GM10847 (cell line): ENCODE measurements around the gene CKS1B.
A peak's percentile ranks its signal among the peaks of the same experiment; 100 is the strongest.

Experiments
- POLR2A ChIP-seq: IDR thresholded peaks from 2 replicates; pipeline ENCODE4 v1.6.1; 2011; ENCODE audit not compliant: insufficient read length; ENCODE audit errors: extremely low read depth

CKS1B gene

DNA sequence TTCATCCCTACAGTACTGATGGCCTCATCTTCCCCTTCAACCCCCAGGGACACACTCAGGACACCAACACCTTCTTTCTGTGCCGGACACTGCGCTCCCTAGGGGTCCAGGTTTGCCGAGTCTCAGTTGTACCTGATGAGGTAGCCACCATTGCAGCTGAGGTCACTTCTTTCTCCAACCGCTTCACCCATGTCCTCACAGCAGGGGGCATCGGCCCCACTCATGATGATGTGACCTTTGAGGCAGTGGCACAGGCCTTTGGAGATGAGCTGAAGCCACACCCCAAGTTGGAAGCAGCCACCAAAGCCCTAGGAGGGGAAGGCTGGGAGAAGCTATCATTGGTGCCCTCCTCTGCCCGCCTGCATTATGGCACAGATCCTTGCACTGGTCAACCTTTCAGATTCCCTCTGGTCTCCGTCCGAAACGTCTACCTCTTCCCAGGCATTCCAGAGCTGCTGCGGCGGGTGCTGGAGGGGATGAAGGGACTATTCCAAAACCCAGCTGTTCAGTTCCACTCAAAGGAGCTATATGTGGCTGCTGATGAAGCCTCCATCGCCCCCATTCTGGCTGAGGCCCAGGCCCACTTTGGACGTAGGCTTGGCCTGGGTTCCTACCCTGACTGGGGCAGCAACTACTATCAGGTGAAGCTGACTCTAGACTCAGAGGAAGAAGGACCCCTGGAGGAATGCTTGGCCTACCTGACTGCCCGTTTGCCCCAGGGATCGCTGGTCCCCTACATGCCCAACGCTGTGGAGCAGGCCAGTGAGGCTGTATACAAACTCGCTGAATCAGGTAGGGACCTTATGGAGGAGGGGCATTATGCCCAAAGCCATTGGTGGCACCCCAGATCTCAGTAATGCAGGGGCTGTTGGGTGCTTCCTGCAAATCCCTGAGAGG is 13.8 kb downstream of the CKS1B start:
- no peak for TF ChIP-seq POLR2A

DNA sequence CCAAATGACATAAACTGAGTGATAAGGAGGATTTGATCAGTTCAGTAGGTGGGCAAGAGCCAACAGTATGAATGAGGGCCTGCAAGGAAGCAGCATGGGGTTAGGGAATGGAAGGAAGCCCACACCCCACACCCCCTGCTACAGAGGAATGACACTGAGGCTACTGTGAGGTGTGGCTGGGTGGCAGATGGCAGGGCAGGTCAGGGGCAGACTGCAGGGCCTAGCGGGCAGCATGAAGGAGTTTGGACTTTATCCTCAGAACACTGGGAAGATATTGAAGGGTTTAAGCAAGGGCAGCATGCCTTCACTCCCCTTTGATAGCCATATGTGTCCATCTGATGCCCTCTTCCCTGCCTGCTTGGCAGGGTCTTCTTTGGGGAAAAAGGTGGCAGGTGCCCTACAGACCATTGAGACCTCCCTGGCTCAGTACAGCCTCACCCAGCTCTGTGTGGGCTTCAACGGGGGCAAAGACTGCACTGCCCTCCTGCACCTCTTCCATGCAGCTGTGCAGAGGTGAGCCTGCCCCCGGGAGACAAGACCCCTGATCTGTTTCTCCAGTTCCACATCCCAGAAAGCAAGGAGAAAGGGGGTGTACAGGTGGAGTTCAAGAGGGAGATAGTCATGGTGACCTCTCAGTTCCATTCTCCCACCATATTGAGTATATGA is 14.8 kb downstream of the CKS1B start:
- TF ChIP-seq POLR2A: no peak

DNA sequence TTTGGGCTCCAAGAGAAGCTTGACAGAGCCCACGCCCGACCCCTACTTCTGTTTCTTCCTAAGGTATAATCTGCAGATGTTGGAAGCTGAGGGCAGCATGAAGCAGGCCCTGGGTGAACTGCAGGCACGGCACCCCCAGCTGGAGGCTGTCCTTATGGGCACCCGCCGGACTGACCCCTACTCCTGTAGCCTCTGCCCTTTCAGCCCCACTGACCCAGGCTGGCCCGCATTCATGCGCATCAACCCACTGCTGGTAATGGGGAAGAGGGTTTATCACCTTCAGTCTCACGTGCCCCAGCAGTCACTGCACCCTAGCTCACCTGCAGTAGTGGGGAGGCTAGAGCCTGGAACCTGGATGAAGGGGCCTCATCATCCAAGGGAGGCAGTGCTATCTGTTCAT is 15.8 kb downstream of the CKS1B start:
- TF ChIP-seq POLR2A: no peak

DNA sequence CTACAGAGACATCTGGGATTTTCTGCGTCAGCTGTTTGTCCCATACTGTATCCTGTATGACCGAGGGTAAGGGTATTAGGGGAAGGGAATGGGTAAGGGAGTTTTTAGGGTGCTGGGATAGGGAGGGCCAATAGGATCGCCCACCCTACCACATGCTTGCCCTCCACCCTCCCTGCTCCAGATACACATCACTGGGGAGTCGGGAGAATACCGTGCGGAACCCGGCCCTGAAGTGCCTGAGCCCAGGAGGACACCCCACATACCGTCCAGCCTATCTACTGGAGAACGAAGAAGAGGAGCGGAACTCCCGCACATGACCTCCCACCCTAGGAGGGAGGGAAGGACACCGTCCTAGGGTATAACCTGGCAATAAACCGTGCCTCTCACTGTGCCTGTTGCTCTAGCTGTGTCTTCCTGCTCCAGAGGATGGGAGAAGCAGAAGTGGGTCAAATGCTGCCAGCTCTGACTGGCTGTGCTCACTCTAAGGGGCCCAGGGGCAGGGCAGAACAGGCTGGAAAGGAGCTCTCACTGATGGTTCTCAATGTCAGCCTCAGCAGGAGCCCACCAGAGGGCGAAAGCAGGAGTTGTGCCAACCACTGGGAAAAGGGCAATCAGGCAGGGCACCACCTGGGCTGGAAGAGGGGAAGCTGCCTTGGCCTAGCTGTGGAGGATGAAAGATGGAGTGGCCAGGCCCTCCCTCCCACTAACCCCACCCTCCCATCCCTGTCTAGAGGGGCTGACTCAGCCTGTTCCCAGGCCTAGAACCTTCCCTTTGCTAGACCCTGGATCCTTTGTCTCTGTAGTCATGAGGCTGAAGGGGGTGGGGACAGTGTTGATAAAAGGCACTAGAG is 18.5 kb downstream of the CKS1B start:
- no peak for TF ChIP-seq POLR2A

DNA sequence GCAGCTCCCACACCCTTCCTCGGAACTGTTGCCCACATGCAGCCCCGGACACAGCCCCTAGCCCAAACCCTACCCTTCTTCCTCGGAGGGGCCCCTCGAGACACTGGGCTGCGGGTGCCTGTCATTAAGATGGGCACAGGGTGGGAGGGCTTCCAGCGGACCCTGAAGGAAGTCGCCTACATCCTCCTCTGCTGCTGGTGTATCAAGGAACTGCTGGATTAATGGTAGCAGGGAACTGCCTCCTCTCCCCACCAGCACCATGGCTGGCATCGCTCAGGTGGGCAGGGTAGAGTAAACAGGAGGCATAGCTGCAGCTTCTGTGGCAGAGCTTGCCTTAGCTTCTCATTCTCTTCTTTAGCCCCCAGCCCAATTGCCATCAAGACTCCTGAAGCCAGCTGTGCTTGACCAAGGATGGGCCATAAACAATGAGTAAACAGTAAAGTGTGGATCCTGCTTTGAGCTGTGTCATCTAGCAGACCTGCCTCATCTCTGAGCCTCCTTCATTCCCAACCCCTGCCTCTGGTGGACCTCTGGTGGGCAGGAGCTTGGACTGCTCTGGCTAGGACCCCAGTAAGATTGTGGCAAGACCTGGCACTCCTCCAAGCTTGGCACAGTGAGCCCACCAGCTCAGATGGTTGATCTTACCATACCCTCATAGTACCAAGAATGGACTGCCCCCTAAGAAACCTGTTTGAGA is 19.2 kb downstream of the CKS1B start, which contains the start of gene LENEP:
TSS of gene LENEP (plus strand) at position 15 of the 697 bp plus-strand sequence. CDS start at position 37, 22 bp downstream.
- TF ChIP-seq POLR2A: no peak

DNA sequence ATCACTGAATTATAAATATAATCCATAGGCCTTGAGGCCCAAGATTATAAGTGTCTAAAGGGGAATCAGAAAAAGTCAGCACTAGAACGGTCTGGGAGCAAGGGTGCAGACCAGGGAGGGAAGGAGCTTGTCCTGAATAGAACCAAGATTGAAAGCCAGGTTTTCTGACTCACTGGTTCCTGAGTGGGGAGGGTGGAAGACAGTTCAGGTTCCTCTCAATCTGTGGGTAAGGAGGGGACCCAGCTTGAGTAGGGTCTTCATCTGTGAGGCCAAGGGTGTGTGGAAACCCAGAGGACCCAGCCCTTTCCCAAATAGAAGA is 19.7 kb downstream of the CKS1B start:
- no peak for TF ChIP-seq POLR2A

DNA sequence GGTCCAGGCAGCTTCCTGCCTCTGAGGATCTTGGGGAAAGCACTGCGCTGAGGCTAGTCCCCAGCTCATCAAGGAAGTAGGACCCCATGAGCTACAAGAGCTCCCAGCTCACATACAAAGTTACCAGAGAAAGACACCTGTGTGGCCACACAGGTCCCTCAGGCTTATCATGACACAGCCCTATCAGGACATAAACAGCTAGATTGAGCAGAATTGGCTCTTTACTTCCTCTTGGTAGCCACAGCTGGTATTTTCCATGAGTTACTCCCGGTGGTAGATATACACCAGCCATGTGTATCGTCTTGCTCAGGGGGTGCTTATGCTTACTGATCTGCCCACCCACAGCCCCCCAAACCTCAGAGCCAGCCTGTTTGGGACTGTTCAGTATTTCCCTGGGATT is 20.1 kb downstream of the CKS1B start:
- no peak for TF ChIP-seq POLR2A

DNA sequence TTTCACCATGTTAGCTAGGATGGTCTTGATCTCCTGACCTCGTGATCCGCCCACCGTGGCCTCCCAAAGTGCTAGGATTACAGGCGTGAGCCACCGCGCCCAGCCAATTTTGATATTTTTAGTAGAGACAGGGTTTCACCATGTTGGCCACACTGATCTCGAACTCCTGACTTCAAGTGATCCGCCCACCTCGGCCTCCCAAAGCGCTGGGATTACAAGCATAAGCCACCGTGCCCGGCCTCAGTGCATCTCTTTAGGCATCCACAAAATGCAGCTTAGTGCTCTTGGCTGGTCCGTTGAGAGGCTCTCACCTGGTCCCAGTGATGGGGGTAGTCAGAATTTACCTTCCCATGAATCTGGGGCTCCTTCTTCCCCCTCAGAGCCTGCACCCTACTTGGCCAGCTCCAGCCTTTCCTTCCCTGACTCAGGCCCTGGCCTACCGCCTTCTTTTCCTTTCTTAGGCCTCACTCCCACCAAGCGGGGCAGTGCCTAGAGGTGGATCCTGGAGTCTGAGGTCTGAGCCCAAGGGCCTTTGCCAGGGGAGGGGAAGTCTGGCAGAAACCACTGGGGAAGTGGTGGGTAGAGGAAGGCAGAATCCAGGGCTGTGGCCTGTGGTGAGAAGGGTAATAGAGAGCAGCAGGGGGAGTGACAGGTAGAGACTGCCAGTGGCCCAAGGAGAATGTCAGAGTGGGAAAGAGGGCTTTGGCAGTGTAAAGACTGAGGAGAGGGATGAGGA is 22.7 kb downstream of the CKS1B start:
- TF ChIP-seq POLR2A: no peak

DNA sequence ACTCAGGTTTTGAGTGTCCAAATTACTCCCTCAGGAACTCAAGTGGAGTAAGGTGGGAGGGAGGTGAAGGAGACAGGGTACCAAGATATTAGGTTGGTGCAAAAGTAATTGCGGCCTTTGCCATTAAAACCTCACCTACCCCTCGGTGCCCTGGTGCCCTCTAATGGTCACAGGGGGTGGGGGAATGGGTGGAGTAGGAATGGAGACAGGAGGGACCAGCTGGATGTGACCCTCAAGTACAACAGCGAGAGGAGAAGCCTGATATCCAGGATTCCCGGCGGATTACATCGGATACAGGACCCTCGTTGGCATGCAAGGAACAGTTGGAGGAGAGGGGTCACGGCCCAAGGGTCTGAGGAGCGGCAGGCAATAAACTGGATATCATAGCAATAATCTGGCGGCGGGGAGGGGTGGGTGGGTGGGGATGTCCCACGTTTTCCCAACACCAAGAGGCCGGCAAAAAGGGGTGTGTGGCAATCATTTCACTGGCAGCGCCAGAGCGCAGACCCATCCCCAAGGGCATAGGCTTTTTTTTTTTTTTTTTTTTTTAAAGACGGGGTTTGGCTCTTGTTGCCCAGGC is 23.8 kb downstream of the CKS1B start:
- TF ChIP-seq POLR2A: no peak

DNA sequence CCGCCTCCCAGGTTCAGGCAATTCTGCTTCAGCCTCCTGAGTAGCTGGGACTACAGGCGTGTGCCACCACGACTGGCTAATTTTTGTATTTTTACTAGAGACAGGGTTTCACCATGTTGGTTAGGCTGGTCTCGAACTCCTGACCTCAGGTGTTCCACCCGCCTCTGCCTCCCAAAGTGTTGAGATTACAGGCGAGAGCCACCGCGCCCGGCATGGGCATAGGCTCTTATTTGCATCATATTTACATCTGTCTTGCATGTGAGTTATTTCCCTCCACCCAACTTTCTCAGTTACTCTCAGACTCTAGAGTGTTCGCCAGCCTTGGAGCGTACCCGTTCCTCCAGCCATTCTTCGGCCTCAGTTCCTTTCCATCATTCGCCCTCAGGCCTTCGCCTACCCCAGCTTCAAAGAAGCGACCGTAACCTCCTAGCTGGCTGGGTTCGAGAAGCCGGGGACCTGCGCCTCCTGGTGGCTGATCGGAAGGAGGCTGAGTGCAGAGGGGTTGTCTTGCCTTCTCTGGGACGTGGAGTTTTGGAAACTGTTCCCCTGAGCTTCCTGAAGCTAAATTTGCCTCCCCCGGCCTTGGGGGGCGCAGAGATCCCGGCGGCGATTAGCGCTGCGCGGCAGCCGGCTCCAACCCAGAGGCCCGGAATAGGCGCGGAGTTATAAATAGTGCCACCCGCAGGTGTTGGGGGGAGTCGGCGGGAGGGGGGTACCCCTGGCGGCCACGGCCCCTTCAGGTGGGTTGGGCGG is 24.5 kb downstream of the CKS1B start:
- TF ChIP-seq POLR2A: peak; percentile 27

DNA sequence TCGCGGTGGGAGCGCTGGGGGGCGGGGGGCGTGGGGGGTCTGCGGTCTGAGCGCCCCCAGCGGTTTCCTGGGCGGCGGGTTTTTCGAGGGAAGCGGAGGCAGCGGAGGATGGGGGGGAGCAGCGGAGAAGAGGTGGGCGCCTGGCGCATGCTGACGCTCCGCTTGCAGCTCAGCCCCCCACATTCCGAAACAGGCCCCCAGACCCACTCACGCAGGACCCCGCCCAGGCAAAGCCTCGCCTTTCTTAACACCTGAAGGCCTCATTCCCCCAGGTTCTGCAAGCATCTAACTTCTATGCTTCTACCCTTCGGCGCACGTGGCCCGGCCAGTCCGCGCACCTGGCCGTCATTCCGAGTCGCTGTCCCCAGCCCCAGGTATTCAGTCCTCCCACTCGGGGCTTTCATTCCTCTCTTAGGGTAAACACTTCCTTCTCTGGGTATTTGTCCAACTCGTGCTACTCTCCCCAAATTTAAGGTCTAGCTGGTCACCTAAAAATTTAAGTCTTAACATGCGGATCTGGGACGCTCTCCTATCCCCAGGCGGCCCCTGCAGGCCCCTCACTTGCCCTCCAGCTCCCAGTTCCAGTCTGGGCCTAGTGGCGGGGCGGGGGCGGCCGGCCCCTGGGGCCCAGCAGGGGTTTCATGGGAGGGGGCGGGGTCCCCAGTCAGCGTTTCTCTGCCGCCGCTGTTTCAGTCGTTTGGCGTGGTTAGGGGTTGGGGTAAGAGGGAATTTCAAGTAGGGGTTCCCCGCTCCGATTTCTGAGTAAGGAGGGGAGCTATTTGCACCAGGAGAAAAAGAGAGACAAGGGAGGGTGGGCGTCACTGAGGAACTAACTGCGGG is 25.3 kb downstream of the CKS1B start:
- TF ChIP-seq POLR2A: no peak

DNA sequence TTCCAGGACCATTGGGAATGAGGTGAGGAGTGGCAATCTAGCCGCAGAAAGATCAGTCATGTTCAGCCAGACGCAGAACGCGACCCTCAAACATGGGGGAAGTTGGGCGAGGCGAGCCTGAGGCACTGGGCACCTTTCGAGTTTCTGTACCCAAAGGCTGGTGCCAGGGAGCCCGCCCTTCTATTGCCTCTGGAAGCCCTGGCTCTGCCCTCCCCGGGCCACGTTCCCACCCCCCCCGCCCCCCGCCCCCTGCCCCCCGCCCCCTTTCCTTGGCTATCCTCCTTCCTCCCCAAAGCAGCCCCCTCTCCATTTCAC is 25.9 kb downstream of the CKS1B start:
- TF ChIP-seq POLR2A: no peak
